ENCODE measurements around the gene FRMD4A. TPM values are rescaled to one million over a fixed set of nuclear protein-coding genes. Genes with fewer than 3 reads are reported as not detected.

Gene FRMD4A
- total RNA-seq, 4 donors from 2014 or later, result 4.0 to 12.7 (median 5.6) TPM

GRCh38 chr10:13950543-13950939 is 380.2 kb downstream of the FRMD4A start:
- H3K4me3 ChIP-seq, result no peak overlapping the region
- intact Hi-C loops (cut with DNase I; ENCODE audit: low total_unique reads), result no loop called here
- H3K9me3 ChIP-seq, result no peaks in the 10 kb centered on the region
- DNase-seq, result no peak
- WGBS, 2 donors (ENCODE audit: low coverage in 1 of 2), result 67 to 75% methylated on average over 1 to 4 of the region's 4 CpGs
- no peaks in the 10 kb centered on the region for H3K36me3 ChIP-seq
- no peaks in the 10 kb centered on the region for H3K27me3 ChIP-seq
- TF ChIP-seq CTCF (IDR thresholded peaks at IDR 0.05) (no peak), POLR2A (IDR thresholded peaks at IDR 0.05) (no peak), POLR2AphosphoS5 (IDR thresholded peaks at IDR 0.05) (no peak), EP300 (IDR thresholded peaks at IDR 0.05; ENCODE audit: low read depth) (no peak)
- in situ Hi-C loops (cut with MboI; ENCODE audit: low pct_ligation_motif_present in 1 of 4, low pct_unique_long_range_greater_than_20kb in 1 of 4, low sequenced_read_pairs in 3 of 4), result no loop called here
- no peak overlapping the region for H3K27ac ChIP-seq
- H3K4me1 ChIP-seq, result peaks cover 0 to 7% (median 3%) of the 10 kb centered on the region in 4 donors

- Histone ChIP-seq H3K4me3 (no peak overlapping the region), H3K27me3 (no peaks in the 10 kb centered on the region), H3K4me1 (peaks cover 0 to 11% (median 3%) of the 10 kb centered on the region in 4 donors), H3K36me3 (no peaks in the 10 kb centered on the region), H3K27ac (no peak overlapping the region), H3K9me3 (no peaks in the 10 kb centered on the region)
- intact Hi-C loops (cut with DNase I; ENCODE audit: low total_unique reads) (no loop called here), in situ Hi-C loops (cut with MboI; ENCODE audit: low pct_ligation_motif_present in 1 of 4, low pct_unique_long_range_greater_than_20kb in 1 of 4, low sequenced_read_pairs in 3 of 4) (no loop called here)
- no peak for DNase-seq
- TF ChIP-seq POLR2AphosphoS5 (IDR thresholded peaks at IDR 0.05) (no peak), CTCF (IDR thresholded peaks at IDR 0.05) (no peak), POLR2A (IDR thresholded peaks at IDR 0.05) (no peak), EP300 (IDR thresholded peaks at IDR 0.05; ENCODE audit: low read depth) (no peak)
- WGBS, 2 donors (ENCODE audit: low coverage in 1 of 2), result 65 to 80% methylated on average over 1 to 3 of the region's 3 CpGs
These were observed 380.7 kb downstream of the FRMD4A start for GRCh38 chr10:13949844-13950542.

GRCh38 chr10:13946209-13946460 is 384.6 kb downstream of the FRMD4A start:
- peaks cover 0 to 11% (median 3%) of the 10 kb centered on the region in 4 donors for H3K4me1 ChIP-seq
- WGBS, 2 donors (ENCODE audit: low coverage in 1 of 2), result 38 to 72% methylated on average over 1 to 5 of the region's 5 CpGs
- intact Hi-C loops (cut with DNase I; ENCODE audit: low total_unique reads), result no loop called here
- H3K27ac ChIP-seq, result peak overlapping the region in 2 of 4 donors; percentile 13 to 34
- TF ChIP-seq CTCF (IDR thresholded peaks at IDR 0.05), result no peak
- no peak for TF ChIP-seq POLR2AphosphoS5 (IDR thresholded peaks at IDR 0.05)
- TF ChIP-seq POLR2A (IDR thresholded peaks at IDR 0.05), result no peak
- no peak for TF ChIP-seq EP300 (IDR thresholded peaks at IDR 0.05; ENCODE audit: low read depth)
- H3K36me3 ChIP-seq, result no peaks in the 10 kb centered on the region
- no peak for DNase-seq
- H3K9me3 ChIP-seq, result no peaks in the 10 kb centered on the region
- in situ Hi-C loops (cut with MboI; ENCODE audit: low pct_ligation_motif_present in 1 of 4, low pct_unique_long_range_greater_than_20kb in 1 of 4, low sequenced_read_pairs in 3 of 4), result no loop called here
- H3K4me3 ChIP-seq, result no peak overlapping the region
- no peaks in the 10 kb centered on the region for H3K27me3 ChIP-seq

GRCh38 chr10:13945390-13946208 is 385.1 kb downstream of the FRMD4A start:
- no peaks in the 10 kb centered on the region for H3K27me3 ChIP-seq
- H3K4me3 ChIP-seq, result no peak overlapping the region
- no peaks in the 10 kb centered on the region for H3K9me3 ChIP-seq
- 52 to 61% methylated on average over 6 to 8 of the region's 8 CpGs for WGBS, 2 donors (ENCODE audit: low coverage in 1 of 2)
- in situ Hi-C loops (cut with MboI; ENCODE audit: low pct_ligation_motif_present in 1 of 4, low pct_unique_long_range_greater_than_20kb in 1 of 4, low sequenced_read_pairs in 3 of 4) (no loop called here), intact Hi-C loops (cut with DNase I; ENCODE audit: low total_unique reads) (no loop called here)
- no peak for TF ChIP-seq POLR2A (IDR thresholded peaks at IDR 0.05)
- TF ChIP-seq CTCF (IDR thresholded peaks at IDR 0.05), result no peak
- TF ChIP-seq POLR2AphosphoS5 (IDR thresholded peaks at IDR 0.05), result no peak
- no peak for TF ChIP-seq EP300 (IDR thresholded peaks at IDR 0.05; ENCODE audit: low read depth)
- H3K36me3 ChIP-seq, result no peaks in the 10 kb centered on the region
- peak overlapping the region in 3 of 4 donors; percentile 9 to 34 (median 34) for H3K27ac ChIP-seq
- no peak for DNase-seq
- peaks cover 0 to 11% (median 3%) of the 10 kb centered on the region in 4 donors for H3K4me1 ChIP-seq
